Measurements from ENCODE around the gene OLFML2B. TPM values are rescaled to one million over a fixed set of nuclear protein-coding genes. Genes with fewer than 3 reads are reported as not detected.

The OLFML2B gene
- total and polyA plus RNA-seq, 8 donors = 0.19 to 12.5 (median 0.47) TPM

GRCh38 chr1:162030759-162031280 lies 7.2 kb upstream of the OLFML2B start:
- no peak overlapping the region for H3K4me3 ChIP-seq
- 87 to 91% methylated on average over 3 of the region's 3 CpGs for WGBS, 2 donors
- H3K27ac ChIP-seq = no peak overlapping the region
- ATAC-seq (no peak), FAIRE-seq (no peak), DNase-seq (no peak)
- TF ChIP-seq, protein P1, sequence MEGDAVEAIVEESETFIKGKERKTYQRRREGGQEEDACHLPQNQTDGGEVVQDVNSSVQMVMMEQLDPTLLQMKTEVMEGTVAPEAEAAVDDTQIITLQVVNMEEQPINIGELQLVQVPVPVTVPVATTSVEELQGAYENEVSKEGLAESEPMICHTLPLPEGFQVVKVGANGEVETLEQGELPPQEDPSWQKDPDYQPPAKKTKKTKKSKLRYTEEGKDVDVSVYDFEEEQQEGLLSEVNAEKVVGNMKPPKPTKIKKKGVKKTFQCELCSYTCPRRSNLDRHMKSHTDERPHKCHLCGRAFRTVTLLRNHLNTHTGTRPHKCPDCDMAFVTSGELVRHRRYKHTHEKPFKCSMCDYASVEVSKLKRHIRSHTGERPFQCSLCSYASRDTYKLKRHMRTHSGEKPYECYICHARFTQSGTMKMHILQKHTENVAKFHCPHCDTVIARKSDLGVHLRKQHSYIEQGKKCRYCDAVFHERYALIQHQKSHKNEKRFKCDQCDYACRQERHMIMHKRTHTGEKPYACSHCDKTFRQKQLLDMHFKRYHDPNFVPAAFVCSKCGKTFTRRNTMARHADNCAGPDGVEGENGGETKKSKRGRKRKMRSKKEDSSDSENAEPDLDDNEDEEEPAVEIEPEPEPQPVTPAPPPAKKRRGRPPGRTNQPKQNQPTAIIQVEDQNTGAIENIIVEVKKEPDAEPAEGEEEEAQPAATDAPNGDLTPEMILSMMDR (IDR thresholded peaks at IDR 0.05) = no peak
- H3K9me3 ChIP-seq = no peaks in the 10 kb centered on the region
- H3K27me3 ChIP-seq = peaks cover 0 to 6% (median 2%) of the 10 kb centered on the region in 4 donors
- intact Hi-C loops (cut with DNase I) = no loop called here
- no peaks in the 10 kb centered on the region for H3K4me1 ChIP-seq
- no peaks in the 10 kb centered on the region for H3K36me3 ChIP-seq

- ATAC-seq = no peak
- peaks cover 0 to 13% (median 2%) of the 10 kb centered on the region in 4 donors for H3K27me3 ChIP-seq
- H3K9me3 ChIP-seq = no peaks in the 10 kb centered on the region
- H3K4me3 ChIP-seq = no peak overlapping the region
- DNase-seq = no peak
- intact Hi-C loops (cut with DNase I) = no loop called here
- no peak for FAIRE-seq
- WGBS, 2 donors = 27% methylated on average over 4 of the region's 4 CpGs
- TF ChIP-seq, protein P1 (IDR thresholded peaks at IDR 0.05) = no peak
- peaks cover 0 to 4% (median 0%) of the 10 kb centered on the region in 3 donors for H3K4me1 ChIP-seq
- no peak overlapping the region for H3K27ac ChIP-seq
- no peaks in the 10 kb centered on the region for H3K36me3 ChIP-seq
These were observed 5.5 kb upstream of the OLFML2B start for GRCh38 chr1:162029157-162029556.

DNA sequence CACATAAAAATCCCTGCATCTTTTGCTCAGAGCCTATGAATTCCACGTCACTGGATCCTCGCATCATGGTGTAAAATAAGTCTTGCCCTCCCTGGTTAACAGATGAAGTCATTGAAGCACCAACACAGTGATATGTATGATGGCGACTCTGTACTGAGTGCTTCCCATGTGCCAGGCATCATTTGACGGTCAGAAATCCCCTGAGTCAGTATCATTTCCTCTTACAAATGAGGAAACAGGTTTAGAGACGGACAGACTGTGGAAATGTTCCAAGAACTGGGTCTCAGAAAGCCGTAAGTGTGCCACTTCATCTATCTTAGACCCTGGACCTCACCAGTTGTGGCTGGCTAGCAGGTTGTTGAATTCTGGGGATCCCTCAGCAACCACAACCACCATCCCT lies 5.1 kb upstream of the OLFML2B start:
- H3K27me3 ChIP-seq = peaks cover 0 to 13% (median 2%) of the 10 kb centered on the region in 4 donors
- H3K9me3 ChIP-seq = no peaks in the 10 kb centered on the region
- peaks cover 0 to 4% (median 0%) of the 10 kb centered on the region in 3 donors for H3K4me1 ChIP-seq
- FAIRE-seq (no peak), ATAC-seq (peak in 2 of 4 donors; percentile 45 to 54), DNase-seq (no peak)
- H3K27ac ChIP-seq = no peak overlapping the region
- no peak overlapping the region for H3K4me3 ChIP-seq
- H3K36me3 ChIP-seq = no peaks in the 10 kb centered on the region
- TF ChIP-seq, protein P1 (IDR thresholded peaks at IDR 0.05) = no peak
- WGBS, 2 donors = 63 to 65% methylated on average over 6 of the region's 6 CpGs
- intact Hi-C loops (cut with DNase I) = no loop called here

DNA sequence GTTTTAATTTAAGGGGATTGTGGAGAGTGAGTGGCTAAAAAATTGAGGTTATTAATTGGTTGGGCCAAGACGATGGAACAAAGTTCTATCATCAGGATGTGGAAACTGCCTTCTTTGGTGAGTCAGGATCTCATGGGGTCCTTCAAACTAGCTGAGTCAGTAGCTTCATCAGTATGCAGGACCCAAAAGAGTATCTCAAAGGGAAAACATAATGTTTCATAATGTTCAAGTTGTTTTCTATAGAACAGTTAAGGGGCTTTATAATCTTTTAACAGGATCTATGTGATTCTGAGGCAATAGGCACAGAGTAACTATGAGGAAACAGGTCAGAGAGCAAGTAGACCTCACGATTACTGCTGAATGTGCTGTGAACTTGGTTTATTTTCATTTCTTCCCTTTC lies 3.2 kb upstream of the OLFML2B start:
- Histone ChIP-seq H3K36me3 (no peaks in the 10 kb centered on the region), H3K4me1 (peaks cover 0 to 4% (median 0%) of the 10 kb centered on the region in 3 donors), H3K27ac (no peak overlapping the region), H3K27me3 (peaks cover 0 to 13% (median 2%) of the 10 kb centered on the region in 4 donors), H3K9me3 (no peaks in the 10 kb centered on the region), H3K4me3 (no peak overlapping the region)
- DNase-seq (no peak), FAIRE-seq (no peak), ATAC-seq (no peak)
- WGBS, 2 donors = 68 to 79% methylated on average over 2 of the region's 2 CpGs
- TF ChIP-seq, protein P1 (IDR thresholded peaks at IDR 0.05) = no peak
- intact Hi-C loops (cut with DNase I) = no loop called here

DNA sequence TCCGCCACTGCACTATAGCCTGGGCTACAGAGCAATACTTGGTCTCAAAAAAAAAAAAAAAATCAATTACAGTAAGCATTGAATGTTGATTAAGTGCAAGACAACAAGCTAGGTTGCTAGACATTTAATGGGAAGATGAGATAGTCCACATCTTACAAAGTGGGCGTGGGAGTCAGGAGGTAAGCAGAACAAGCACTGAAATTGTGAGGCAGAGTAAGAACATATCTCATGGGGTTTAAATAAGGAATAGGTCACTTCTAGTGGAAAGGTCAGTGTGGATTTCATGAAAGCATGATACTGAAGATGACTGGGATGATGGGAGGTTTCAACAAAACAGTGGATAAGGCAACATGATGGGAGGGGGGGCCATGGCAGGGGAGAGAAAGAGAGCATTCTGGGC lies 1.9 kb upstream of the OLFML2B start:
- Histone ChIP-seq H3K4me3 (no peak overlapping the region), H3K4me1 (peaks cover 0 to 4% (median 0%) of the 10 kb centered on the region in 3 donors), H3K36me3 (no peaks in the 10 kb centered on the region), H3K27ac (no peak overlapping the region), H3K27me3 (peaks cover 0 to 13% (median 2%) of the 10 kb centered on the region in 4 donors), H3K9me3 (no peaks in the 10 kb centered on the region)
- ATAC-seq (no peak), FAIRE-seq (no peak), DNase-seq (no peak)
- 69 to 85% methylated on average over 2 of the region's 2 CpGs for WGBS, 2 donors
- intact Hi-C loops (cut with DNase I) = no loop called here
- TF ChIP-seq, protein P1 (IDR thresholded peaks at IDR 0.05) = no peak
